A549 treated with ZK216348 at 1 μM for 4 hours (cell line): ENCODE data around the gene NOX1. TPM values are rescaled to one million over a fixed set of nuclear protein-coding genes. Genes with fewer than 3 reads are reported as not detected.

ENCODE experiments used
- total RNA-seq: library from RNA; stranded (reverse); fragments of 200-300 nt; extraction: Qiagen RNA extraction; gene quantifications from 5 replicates; pipeline ENCODE4 v1.2.3, GENCODE V29; 2022; ENCODE audit warnings: low read depth

The NOX1 gene
- 0.11 to 0.20 TPM in 2 of 5 replicates, not detected in the others for total RNA-seq

DNA sequence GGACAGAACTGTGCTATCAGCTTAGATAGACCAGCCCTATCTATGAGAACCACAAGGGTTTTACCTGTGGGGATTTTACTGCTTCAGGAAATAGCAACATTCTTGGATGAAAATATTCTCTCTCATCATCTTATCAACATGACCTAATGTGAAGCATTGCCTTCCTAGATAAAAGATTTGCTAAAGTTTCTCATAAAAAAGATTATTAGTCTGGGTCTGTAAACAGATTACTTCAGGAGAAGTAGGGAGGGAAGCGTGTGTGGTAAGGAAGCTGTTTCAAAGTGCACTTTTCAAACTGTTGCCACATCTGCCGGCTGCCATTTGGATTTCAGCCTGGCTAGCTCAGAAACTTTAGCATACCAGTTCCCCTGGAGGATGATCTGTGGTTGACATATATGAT, at the start of gene NOX1:
NOX1 (minus strand) TSS at position 35 of the 400 bp plus-strand sequence. CDS start 220 bp downstream, outside the sequence.

DNA sequence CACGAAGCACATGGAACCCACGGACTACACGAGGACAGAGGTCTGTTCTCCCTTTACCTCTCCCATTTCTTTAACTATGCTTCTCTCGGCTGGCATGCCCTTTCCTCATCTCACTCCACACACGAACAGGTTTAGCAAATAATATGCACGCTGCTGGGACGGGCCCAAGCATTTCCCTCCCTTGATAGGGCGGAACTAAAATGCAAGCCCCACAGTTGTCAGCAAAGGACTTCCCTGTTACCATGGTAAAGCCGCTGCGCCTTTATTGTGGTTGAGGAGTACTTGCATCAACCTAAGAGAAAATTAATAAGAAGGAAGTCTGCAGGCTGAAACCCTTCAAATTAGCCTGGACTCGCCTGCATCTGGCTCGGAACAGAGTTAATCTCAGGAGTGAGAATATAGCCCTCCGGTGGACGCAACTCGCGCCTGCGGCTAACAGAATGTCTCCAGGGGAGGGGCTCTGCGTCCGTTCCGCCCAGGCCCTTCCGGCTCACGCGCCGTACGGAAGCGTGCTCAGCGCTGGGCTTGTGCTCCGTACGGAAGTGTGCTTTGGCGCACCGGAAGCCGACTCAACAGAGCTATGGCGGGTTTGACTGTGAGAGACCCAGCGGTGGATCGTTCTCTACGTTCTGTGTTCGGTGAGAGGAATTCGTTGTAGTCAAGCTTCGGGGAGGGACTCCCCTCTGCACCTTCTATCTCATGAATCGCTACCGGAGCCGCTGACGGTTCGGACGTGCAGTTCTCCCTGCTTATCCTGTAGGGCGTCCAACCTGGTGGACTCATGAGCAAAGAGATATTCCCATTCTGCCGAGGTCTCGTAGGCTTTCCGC, 54.1 kb downstream of the NOX1 start, which contains the start of gene CSTF2:
CSTF2 (plus strand) TSS at position 555 of the 830 bp plus-strand sequence; CDS start at position 581, 26 bp downstream.

Other genes with a start within 250 kb of the NOX1 start
- 32.1 to 46.5 TPM (median 38.3 TPM) in 5 replicates for gene TSPAN6, start 237.6 kb downstream of the NOX1 start, total RNA-seq
- 2.4 to 5.3 TPM (median 3.3 TPM) in 5 replicates for gene SRPX2, start 230.2 kb downstream of the NOX1 start, total RNA-seq
- 1.6 to 3.6 TPM (median 2.8 TPM) in 5 replicates for gene SYTL4, start 142.2 kb downstream of the NOX1 start, total RNA-seq
- 30.7 to 32.2 TPM (median 31.9 TPM) in 5 replicates for gene CSTF2, start 54.0 kb downstream of the NOX1 start, total RNA-seq
- 0.12 to 0.72 TPM (median 0.45 TPM) in 5 replicates for gene XKRX, start 54.6 kb upstream of the NOX1 start, total RNA-seq
- gene ARL13A, start 95.3 kb upstream of the NOX1 start, total RNA-seq = 0.18 to 0.33 TPM (median 0.24 TPM) in 4 of 5 replicates, not detected in the other
- gene TRMT2B, start 177.8 kb upstream of the NOX1 start, total RNA-seq = 13.1 to 15.7 TPM (median 15.4 TPM) in 5 replicates
- not detected in 5 replicates for gene TMEM35A, start 204.5 kb upstream of the NOX1 start, total RNA-seq
- gene CENPI, start 223.8 kb upstream of the NOX1 start, total RNA-seq = 8.2 to 14.1 TPM (median 12.5 TPM) in 5 replicates